Smooth muscle cell (in vitro differentiated cells): ENCODE data around the gene KANK2. TPM values are rescaled to one million over a fixed set of nuclear protein-coding genes. Genes with fewer than 3 reads are reported as not detected.

Experiments used
- DNase-seq: peaks from one replicate; lab custom pipeline; 2025; ENCODE audit not compliant: unreplicated experiment; lab: John Stamatoyannopoulos, UW
- H2AFZ ChIP-seq: fragments of 200-600 bp; sonication (generic); 2 replicates; pipeline ENCODE4 v1.6.0; 2016; ENCODE audit warnings: antibody characterized with exemption, low read depth, mild to moderate bottlenecking
- H3F3A ChIP-seq: fragments of 200-600 bp; sonication (generic); 2 replicates; pipeline ENCODE4 v1.6.0; 2017; ENCODE audit warnings: antibody characterized with exemption, low read depth
- H3K27ac ChIP-seq: fragments of 200-600 bp; sonication (generic); 2 replicates; pipeline ENCODE4 v1.5.1; 2016; ENCODE audit warnings: low read depth, mild to moderate bottlenecking
- H3K27me3 ChIP-seq: fragments of 200-600 bp; sonication (generic); 2 replicates; pipeline ENCODE4 v1.6.1; 2016; ENCODE audit warnings: low read depth, mild to moderate bottlenecking
- H3K36me3 ChIP-seq: fragments of 200-600 bp; sonication (generic); 2 replicates; pipeline ENCODE4 v1.5.1; 2016; ENCODE audit warnings: low read depth
- H3K4me1 ChIP-seq: fragments of 200-600 bp; sonication (generic); 2 replicates; pipeline ENCODE4 v1.5.1; 2016; ENCODE audit warnings: low read depth
- H3K4me2 ChIP-seq: fragments of 200-600 bp; sonication (generic); 2 replicates; pipeline ENCODE4 v1.6.0; 2016; ENCODE audit warnings: mild to moderate bottlenecking
- H3K4me3 ChIP-seq: fragments of 200-600 bp; sonication (generic); 2 replicates; pipeline ENCODE4 v1.5.1; 2016; ENCODE audit warnings: mild to moderate bottlenecking
- H3K79me2 ChIP-seq: fragments of 200-600 bp; sonication (generic); 2 replicates; pipeline ENCODE4 v1.6.0; 2016; ENCODE audit warnings: low read depth, mild to moderate bottlenecking
- H3K9ac ChIP-seq: fragments of 200-600 bp; sonication (generic); 2 replicates; pipeline ENCODE4 v1.6.0; 2016; ENCODE audit warnings: low read depth
- H3K9me3 ChIP-seq: fragments of 200-600 bp; sonication (generic); replicated peaks from 2 replicates; pipeline ENCODE4 v1.5.1; 2016; ENCODE audit warnings: low read depth
- H4K20me1 ChIP-seq: fragments of 200-600 bp; sonication (generic); 2 replicates; pipeline ENCODE4 v1.6.0; 2016; ENCODE audit warnings: low read depth
- CTCF ChIP-seq: fragments of 200-600 bp; sonication (generic); IDR thresholded peaks from 2 replicates; pipeline ENCODE4 v1.5.1; 2017; ENCODE audit warnings: borderline replicate concordance, mild to moderate bottlenecking, antibody characterized with exemption; ENCODE audit not compliant: insufficient read depth, poor library complexity, severe bottlenecking
- WGBS: methylation state at CpG from one replicate; pipeline ENCODE4 v1.1.7; 2016; ENCODE audit warnings: low lambda C conversion rate; 5-methylcytosine and 5-hydroxymethylcytosine counted together
- polyA plus RNA-seq: library from polyadenylated mRNA; unstranded; fragments of >200 nt; fragmentation: Nextera tagmentation; extraction: Ambion mirVana; gene quantifications from 2 replicates; pipeline ENCODE4 v1.2.1, GENCODE V29; 2016
- total RNA-seq: library from RNA; depleted of rRNA; stranded (reverse); fragments of >200 nt; gene quantifications from 2 replicates; pipeline ENCODE4 v1.2.3, GENCODE V29; 2014

KANK2 gene
- total and polyA plus RNA-seq, 2 experiments from 2014 or later, result 28.1 to 32.0 TPM

DNA sequence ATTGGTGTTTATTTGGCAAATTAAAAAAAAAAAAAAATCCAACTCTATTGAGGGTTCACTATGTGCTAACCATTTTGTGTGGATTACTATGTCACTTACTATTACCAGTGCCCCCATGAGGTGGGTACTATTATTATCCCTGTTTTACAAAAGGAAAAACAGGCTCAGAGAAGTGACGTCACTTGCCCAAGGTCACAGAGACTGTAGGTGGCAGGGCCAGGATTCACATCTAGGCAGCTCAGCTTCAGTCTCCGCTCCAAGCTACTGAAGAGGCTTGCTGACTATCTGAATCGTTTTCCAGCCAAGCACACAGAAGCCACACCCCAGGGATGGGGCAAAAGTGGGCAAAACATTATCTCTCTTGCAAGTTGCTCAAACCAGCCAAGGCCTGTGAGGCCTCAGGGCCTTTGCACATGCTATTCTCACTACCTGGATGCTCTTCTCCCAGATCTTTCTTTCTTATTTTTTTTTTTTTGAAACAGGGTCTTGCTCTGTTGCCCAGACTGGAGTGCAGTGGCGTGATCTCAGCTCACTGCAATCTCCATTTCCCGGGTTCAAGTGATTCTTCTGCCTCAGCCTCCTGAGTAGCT, 37.2 kb upstream of the KANK2 start:
- H3K27ac ChIP-seq, result no peak overlapping the region
- H3K79me2 ChIP-seq, result no peaks in the 10 kb centered on the region
- H3K4me1 ChIP-seq, result no peaks in the 10 kb centered on the region
- no peaks in the 10 kb centered on the region for H3F3A ChIP-seq
- TF ChIP-seq CTCF, result no peak
- 96% methylated on average over 5 of the region's 5 CpGs for WGBS
- H3K4me2 ChIP-seq, result no peak overlapping the region
- no peaks in the 10 kb centered on the region for H4K20me1 ChIP-seq
- no peak overlapping the region for H2AFZ ChIP-seq
- H3K36me3 ChIP-seq, result no peaks in the 10 kb centered on the region
- H3K9ac ChIP-seq, result no peak overlapping the region
- H3K9me3 ChIP-seq, result no peaks in the 10 kb centered on the region
- H3K27me3 ChIP-seq, result no peaks in the 10 kb centered on the region
- DNase-seq, result no peak
- no peak overlapping the region for H3K4me3 ChIP-seq

GRCh38 chr19:11233073-11233472, 35.7 kb upstream of the KANK2 start:
- Histone ChIP-seq H2AFZ (no peak overlapping the region), H3K9me3 (no peaks in the 10 kb centered on the region), H3K4me3 (no peak overlapping the region), H4K20me1 (no peaks in the 10 kb centered on the region), H3K4me1 (no peaks in the 10 kb centered on the region), H3K9ac (no peak overlapping the region), H3K27me3 (no peaks in the 10 kb centered on the region), H3K4me2 (no peak overlapping the region), H3K27ac (no peak overlapping the region), H3K79me2 (no peaks in the 10 kb centered on the region), H3K36me3 (no peaks in the 10 kb centered on the region), H3F3A (no peaks in the 10 kb centered on the region)
- no peak for TF ChIP-seq CTCF
- WGBS, result 97% methylated on average over 15 of the region's 15 CpGs
- no peak for DNase-seq

- H3K36me3 ChIP-seq, result no peaks in the 10 kb centered on the region
- no peaks in the 10 kb centered on the region for H3F3A ChIP-seq
- no peak overlapping the region for H3K27ac ChIP-seq
- no peaks in the 10 kb centered on the region for H3K79me2 ChIP-seq
- H2AFZ ChIP-seq, result no peak overlapping the region
- DNase-seq, result no peak
- no peak overlapping the region for H3K9ac ChIP-seq
- no peaks in the 10 kb centered on the region for H4K20me1 ChIP-seq
- H3K9me3 ChIP-seq, result no peaks in the 10 kb centered on the region
- no peaks in the 10 kb centered on the region for H3K4me1 ChIP-seq
- H3K27me3 ChIP-seq, result no peaks in the 10 kb centered on the region
- no peak overlapping the region for H3K4me2 ChIP-seq
- no peak for TF ChIP-seq CTCF
- WGBS, result 90% methylated on average over 4 of the region's 4 CpGs
- H3K4me3 ChIP-seq, result no peak overlapping the region
Measured at GRCh38 chr19:11232555-11232954, 35.2 kb upstream of the KANK2 start.

DNA sequence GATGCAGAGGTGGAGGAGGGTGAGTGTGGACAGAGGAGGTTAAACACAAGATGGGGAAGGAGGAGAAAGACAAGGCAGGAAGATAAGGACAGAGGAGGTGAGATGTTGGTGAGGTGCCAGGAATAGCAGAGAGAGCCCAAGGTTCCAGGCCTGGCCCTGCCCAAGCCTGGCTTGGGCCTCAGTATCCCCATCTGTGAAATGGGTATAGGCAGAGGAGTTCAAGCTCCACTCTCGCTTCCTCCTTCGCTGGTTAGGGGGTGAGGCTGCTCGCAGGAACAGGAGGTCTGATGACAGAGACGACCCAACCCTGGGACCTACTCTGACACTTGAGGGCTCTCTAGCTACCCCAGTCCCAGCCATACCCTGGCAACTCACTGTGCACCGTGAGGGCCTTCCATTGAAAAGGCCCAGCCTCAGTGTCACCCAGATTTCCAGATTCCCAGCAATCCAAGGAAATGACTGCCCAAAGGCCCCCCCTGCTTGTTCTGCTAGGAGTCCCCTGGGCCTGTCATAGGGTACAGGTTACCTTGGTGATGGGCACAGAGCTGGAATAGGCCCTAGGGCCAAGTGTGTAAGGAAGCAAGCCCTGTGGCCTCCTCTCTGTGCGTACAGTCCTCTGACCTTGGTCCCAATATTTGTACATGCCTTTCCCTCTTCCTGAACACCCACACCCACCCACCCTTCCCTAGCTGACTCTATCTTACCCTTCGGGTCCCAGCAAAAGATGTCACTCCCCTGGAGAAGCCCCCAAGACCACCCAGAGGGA, 33.5 kb upstream of the KANK2 start:
- no peaks in the 10 kb centered on the region for H3K27me3 ChIP-seq
- H2AFZ ChIP-seq, result no peak overlapping the region
- H3F3A ChIP-seq, result no peaks in the 10 kb centered on the region
- H3K36me3 ChIP-seq, result no peaks in the 10 kb centered on the region
- H3K4me1 ChIP-seq, result no peaks in the 10 kb centered on the region
- no peak overlapping the region for H3K4me2 ChIP-seq
- H3K9ac ChIP-seq, result no peak overlapping the region
- H3K9me3 ChIP-seq, result no peaks in the 10 kb centered on the region
- no peak overlapping the region for H3K27ac ChIP-seq
- no peak for DNase-seq
- no peak overlapping the region for H3K4me3 ChIP-seq
- no peaks in the 10 kb centered on the region for H4K20me1 ChIP-seq
- TF ChIP-seq CTCF, result no peak
- 88% methylated on average over 7 of the region's 7 CpGs for WGBS
- no peaks in the 10 kb centered on the region for H3K79me2 ChIP-seq
